Mucosa of rectum (tissue), 2 donors: ENCODE measurements around the gene RGS9BP.
A peak's percentile ranks its signal among the peaks of the same experiment; 100 is the strongest.
"Not testable (repeated sequence)": the region's sequence is repeated elsewhere in the genome, so short reads cannot be mapped to it uniquely, and the experiment has no call there.

ENCODE experiments used
- H3K27ac ChIP-seq, 2 donors: one replicate each; pipeline ENCODE4 v1.7.0; 2013; ENCODE audit warnings: inconsistent platforms in 2 of 2, low read depth in 2 of 2, low read length in 2 of 2
- H3K27me3 ChIP-seq, 2 donors: one replicate each; pipeline ENCODE4 v1.7.0; 2013; ENCODE audit warnings: low read length in 2 of 2; ENCODE audit not compliant: control insufficient read depth in 2 of 2, insufficient read depth in 2 of 2
- H3K36me3 ChIP-seq, 2 donors: one replicate each; pipeline ENCODE4 v1.7.0; 2013; ENCODE audit warnings: low read length in 2 of 2; ENCODE audit not compliant: control insufficient read depth in 2 of 2, insufficient read depth in 2 of 2
- H3K4me1 ChIP-seq, 2 donors: one replicate each; pipeline ENCODE4 v1.7.0; 2013; ENCODE audit warnings: low read length in 2 of 2, mild to moderate bottlenecking in 1 of 2; ENCODE audit not compliant: control insufficient read depth in 2 of 2, insufficient read depth in 2 of 2
- H3K4me3 ChIP-seq, 2 donors: one replicate each; pipeline ENCODE4 v1.7.0; 2013; ENCODE audit warnings: low read length in 2 of 2
- H3K9ac ChIP-seq, 2 donors: one replicate each; pipeline ENCODE4 v1.7.0; 2013; ENCODE audit warnings: low read length in 2 of 2, low read depth in 1 of 2, mild to moderate bottlenecking in 1 of 2
- H3K9me3 ChIP-seq, 2 donors: one replicate each; pipeline ENCODE4 v1.7.0; 2013; ENCODE audit warnings: low read length in 2 of 2; ENCODE audit not compliant: control insufficient read depth in 2 of 2
- donor health status: healthy.
- donor health status: Normal muscosa, but diverticular disease.

RGS9BP gene

GRCh38 chr19:32693151-32694108, 17.8 kb downstream of the RGS9BP start:
- H3K27me3 ChIP-seq, H3K36me3 ChIP-seq, H3K9me3 ChIP-seq: not testable (repeated sequence)
- peak overlapping the region; percentile 75 to 85 for H3K4me3 ChIP-seq
- H3K4me1 ChIP-seq: peaks cover 20 to 25% of the 10 kb centered on the region in 2 donors
- peak overlapping the region in 1 of 2 donors; percentile 86 for H3K27ac ChIP-seq
- peak overlapping the region; percentile 83 to 85 for H3K9ac ChIP-seq

GRCh38 chr19:32694316-32694715, 18.7 kb downstream of the RGS9BP start:
- H3K27me3 ChIP-seq, H3K36me3 ChIP-seq, H3K9me3 ChIP-seq: not testable (repeated sequence)
- peaks cover 20 to 25% of the 10 kb centered on the region in 2 donors for H3K4me1 ChIP-seq
- peak overlapping the region; percentile 46 to 50 for H3K4me3 ChIP-seq
- H3K27ac ChIP-seq: peak overlapping the region in 1 of 2 donors; percentile 22
- peak overlapping the region in 1 of 2 donors; percentile 14 for H3K9ac ChIP-seq

DNA sequence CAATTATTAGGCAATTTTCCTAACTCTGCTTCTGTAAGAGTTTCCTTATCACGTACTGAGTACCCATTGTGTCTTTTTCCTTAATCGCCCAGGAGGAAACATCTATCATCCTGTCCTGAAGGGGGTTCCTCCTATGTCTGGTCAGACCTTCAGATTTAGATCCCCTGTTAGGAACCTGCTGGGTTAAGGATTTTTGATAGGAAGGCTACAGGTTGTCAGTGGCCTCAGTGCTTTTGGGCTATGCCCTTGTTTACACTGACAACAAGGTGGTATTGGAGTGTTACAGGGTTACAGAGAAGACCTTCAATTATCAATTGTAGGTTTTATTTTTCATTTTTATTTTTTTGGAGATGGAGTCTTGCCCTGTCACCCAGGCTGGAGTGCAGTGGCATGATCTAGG, 19.2 kb downstream of the RGS9BP start:
- Histone ChIP-seq H3K36me3 (peaks cover 4 to 11% of the 10 kb centered on the region in 2 donors), H3K4me1 (peaks cover 20 to 25% of the 10 kb centered on the region in 2 donors)
- H3K9me3 ChIP-seq, H3K9ac ChIP-seq, H3K27me3 ChIP-seq, H3K4me3 ChIP-seq, H3K27ac ChIP-seq: not testable (repeated sequence)

GRCh38 chr19:32695506-32695905, 19.9 kb downstream of the RGS9BP start:
- not testable (repeated sequence) for H3K4me3 ChIP-seq, H3K27me3 ChIP-seq, H3K9ac ChIP-seq, H3K9me3 ChIP-seq, H3K27ac ChIP-seq
- Histone ChIP-seq H3K4me1 (peaks cover 20 to 25% of the 10 kb centered on the region in 2 donors), H3K36me3 (peaks cover 4 to 11% of the 10 kb centered on the region in 2 donors)

- H3K36me3 ChIP-seq: peaks cover 4 to 11% of the 10 kb centered on the region in 2 donors
- not testable (repeated sequence) for H3K9ac ChIP-seq, H3K9me3 ChIP-seq, H3K27ac ChIP-seq, H3K27me3 ChIP-seq, H3K4me3 ChIP-seq
- peaks cover 11 to 17% of the 10 kb centered on the region in 2 donors for H3K4me1 ChIP-seq
Measured at GRCh38 chr19:32696771-32697170, 21.1 kb downstream of the RGS9BP start.

DNA sequence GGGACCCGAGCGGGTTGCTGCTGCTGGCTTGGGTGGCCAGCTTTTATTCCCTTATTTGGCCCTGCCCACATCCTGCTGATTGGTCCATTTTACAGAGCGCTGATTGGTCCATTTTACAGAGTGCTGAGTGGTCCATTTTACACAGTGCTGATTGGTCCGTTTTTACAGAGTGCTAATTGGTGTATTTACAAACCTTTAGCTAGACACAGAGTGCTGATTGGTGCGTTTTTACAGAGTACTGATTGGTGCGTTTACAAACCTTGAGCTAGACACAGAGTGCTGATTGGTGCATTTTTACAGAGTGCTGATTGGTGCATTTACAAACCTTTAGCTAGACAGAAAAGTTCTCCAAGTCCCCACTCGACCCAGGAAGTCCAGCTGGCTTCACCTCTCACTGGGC, 24.5 kb downstream of the RGS9BP start:
- H3K9ac ChIP-seq, H3K9me3 ChIP-seq, H3K4me1 ChIP-seq, H3K4me3 ChIP-seq, H3K27ac ChIP-seq, H3K27me3 ChIP-seq: not testable (repeated sequence)
- H3K36me3 ChIP-seq: peaks cover 4 to 11% of the 10 kb centered on the region in 2 donors

GRCh38 chr19:32702010-32702409, 26.4 kb downstream of the RGS9BP start:
- no peaks in the 10 kb centered on the region for H3K27me3 ChIP-seq
- no peaks in the 10 kb centered on the region for H3K4me1 ChIP-seq
- no peaks in the 10 kb centered on the region for H3K9me3 ChIP-seq
- no peak overlapping the region for H3K4me3 ChIP-seq
- H3K36me3 ChIP-seq: peaks cover 4 to 14% of the 10 kb centered on the region in 2 donors
- no peak overlapping the region for H3K27ac ChIP-seq
- H3K9ac ChIP-seq: no peak overlapping the region

DNA sequence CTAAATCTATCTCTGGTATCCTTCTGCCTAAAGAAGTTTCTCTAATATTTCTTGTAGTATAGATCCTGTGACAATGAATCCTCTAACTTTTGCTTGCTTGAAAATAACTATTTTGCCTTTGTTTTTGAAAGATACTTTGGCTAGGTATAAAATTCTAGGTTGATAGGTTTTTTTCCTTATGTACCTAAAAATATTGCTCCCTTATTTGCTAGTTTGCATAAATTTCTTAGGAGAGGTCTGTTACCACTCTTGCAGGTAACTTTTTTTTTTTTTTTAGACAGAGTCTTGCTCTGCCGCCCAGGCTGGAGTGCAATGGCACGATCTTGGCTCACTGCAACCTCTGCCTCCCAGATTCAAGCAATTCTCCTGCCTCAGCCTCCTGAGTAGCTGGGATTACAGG, 28.4 kb downstream of the RGS9BP start:
- H3K9ac ChIP-seq, H3K4me1 ChIP-seq, H3K4me3 ChIP-seq, H3K9me3 ChIP-seq, H3K27me3 ChIP-seq, H3K27ac ChIP-seq: not testable (repeated sequence)
- peaks cover 0 to 12% of the 10 kb centered on the region in 2 donors for H3K36me3 ChIP-seq

DNA sequence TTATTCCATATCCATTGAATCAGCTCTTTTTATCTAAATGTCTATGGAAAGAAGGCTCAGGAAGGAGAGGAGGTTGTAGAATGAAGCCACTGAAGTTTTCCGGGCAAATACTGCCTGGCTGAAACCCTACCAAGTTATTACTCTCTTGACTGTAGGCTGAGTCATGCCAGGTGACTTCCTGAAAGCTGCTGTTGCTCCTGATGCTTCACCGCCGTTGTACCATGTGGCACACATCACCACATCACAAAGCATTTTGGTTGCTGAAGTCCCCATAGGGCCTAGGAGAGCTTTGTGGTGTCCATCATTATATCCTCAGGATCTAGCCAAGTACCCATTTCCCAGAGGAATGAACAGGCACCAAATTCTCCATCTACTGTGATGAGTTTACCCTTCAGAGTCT, 32.8 kb downstream of the RGS9BP start:
- Histone ChIP-seq H3K36me3 (peaks cover 0 to 13% of the 10 kb centered on the region in 2 donors), H3K9me3 (no peaks in the 10 kb centered on the region), H3K4me3 (no peak overlapping the region), H3K27me3 (no peaks in the 10 kb centered on the region), H3K27ac (no peak overlapping the region), H3K4me1 (no peaks in the 10 kb centered on the region), H3K9ac (no peak overlapping the region)

DNA sequence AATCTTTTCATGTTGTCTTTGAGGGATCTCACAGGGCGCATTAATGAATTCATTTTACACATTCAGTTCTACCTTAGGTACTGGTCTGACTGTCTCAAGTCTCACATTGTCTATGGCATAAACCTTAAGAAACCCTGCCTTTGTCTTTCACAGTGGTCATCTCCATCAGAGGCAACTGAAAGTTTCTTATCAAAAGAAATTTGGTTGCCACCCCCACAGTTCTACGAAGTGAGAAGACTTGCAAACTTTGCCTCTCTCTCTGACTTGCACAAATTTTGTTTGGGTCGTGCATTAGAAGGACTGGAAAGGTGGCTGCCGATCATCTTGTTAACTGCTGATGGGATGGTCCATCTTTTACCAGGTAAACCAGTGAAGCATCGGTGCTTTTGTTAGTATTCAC, 33.4 kb downstream of the RGS9BP start:
- no peaks in the 10 kb centered on the region for H3K9me3 ChIP-seq
- H3K9ac ChIP-seq: no peak overlapping the region
- no peaks in the 10 kb centered on the region for H3K27me3 ChIP-seq
- no peak overlapping the region for H3K27ac ChIP-seq
- H3K4me1 ChIP-seq: no peaks in the 10 kb centered on the region
- H3K36me3 ChIP-seq: peaks cover 0 to 17% of the 10 kb centered on the region in 2 donors
- H3K4me3 ChIP-seq: no peak overlapping the region
